ENCODE measurements around the gene KIAA0825.

- TF ChIP-seq, protein P1, sequence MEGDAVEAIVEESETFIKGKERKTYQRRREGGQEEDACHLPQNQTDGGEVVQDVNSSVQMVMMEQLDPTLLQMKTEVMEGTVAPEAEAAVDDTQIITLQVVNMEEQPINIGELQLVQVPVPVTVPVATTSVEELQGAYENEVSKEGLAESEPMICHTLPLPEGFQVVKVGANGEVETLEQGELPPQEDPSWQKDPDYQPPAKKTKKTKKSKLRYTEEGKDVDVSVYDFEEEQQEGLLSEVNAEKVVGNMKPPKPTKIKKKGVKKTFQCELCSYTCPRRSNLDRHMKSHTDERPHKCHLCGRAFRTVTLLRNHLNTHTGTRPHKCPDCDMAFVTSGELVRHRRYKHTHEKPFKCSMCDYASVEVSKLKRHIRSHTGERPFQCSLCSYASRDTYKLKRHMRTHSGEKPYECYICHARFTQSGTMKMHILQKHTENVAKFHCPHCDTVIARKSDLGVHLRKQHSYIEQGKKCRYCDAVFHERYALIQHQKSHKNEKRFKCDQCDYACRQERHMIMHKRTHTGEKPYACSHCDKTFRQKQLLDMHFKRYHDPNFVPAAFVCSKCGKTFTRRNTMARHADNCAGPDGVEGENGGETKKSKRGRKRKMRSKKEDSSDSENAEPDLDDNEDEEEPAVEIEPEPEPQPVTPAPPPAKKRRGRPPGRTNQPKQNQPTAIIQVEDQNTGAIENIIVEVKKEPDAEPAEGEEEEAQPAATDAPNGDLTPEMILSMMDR (IDR thresholded peaks at IDR 0.05), result no peak
- no peak for TF ChIP-seq POLR2A (IDR thresholded peaks at IDR 0.05)
- no peak for TF ChIP-seq EP300 (IDR thresholded peaks at IDR 0.05)
- no peak for TF ChIP-seq POLR2AphosphoS5 (IDR thresholded peaks at IDR 0.05)
Measured at GRCh38 chr5:94618029-94618492, 343 bp downstream of the KIAA0825 start.
